ENCODE results near the gene CDK17. TPM values are rescaled to one million over a fixed set of nuclear protein-coding genes. Genes with fewer than 3 reads are reported as not detected.

CDK17 gene
- total and polyA plus RNA-seq, 2 of the 8 experiments (the other 6 are each of a cell fraction or from before 2014, with no cell fraction given) = 5.8 to 20.0 TPM

DNA sequence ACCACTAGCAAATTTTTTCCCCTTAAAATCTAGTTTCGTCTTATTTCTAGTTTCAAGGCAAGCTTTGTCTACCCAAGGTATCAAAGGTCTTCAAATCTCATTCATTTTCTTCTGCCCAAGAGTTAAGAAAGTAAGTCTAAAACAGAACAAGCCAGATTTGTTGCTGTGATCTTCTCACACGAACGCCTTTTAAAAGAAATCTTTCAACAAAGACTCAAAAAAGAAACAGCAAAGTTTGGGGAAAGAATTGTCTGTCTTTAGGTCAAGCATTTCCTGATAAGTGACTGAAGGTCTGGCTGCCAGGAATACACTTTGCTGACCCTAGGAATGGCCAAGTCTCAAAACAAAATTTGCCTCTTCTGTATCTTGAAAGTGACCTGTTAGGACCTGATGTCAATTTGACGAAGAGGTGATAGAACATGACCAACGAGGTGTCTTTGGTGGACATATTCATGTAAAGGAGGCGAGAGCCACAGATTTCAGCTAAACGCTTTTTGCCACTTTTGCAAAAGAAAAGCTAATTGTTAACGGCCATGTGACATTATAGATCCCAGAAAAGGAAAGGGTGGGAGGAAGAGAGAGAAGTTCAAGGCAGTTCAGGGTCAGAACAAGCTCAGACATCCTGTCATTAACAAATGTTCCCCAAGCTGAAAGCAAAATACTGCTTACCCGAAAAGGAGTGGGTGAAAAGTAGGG lies 1.7 kb downstream of the CDK17 start:
- POLR2A ChIA-PET (ENCODE audit: partially characterized antibody) = interaction anchor here (1.2 to 1.5 kb wide), 3 partner anchors 8 to 91 kb away, joined by 3 to 4 read pairs (median 4); no protein-coding TSS in a partner anchor
- Histone ChIP-seq H3K56ac (replicated peaks; ENCODE audit: insufficient read length, low read depth, low read length) (no peak overlapping the region), H3K14ac (ENCODE audit: insufficient read length) (peak overlapping the region; percentile 37), H3K4me1 (replicated peaks in 1 of 4; ENCODE audit: control insufficient read depth in 3 of 4, insufficient read depth in 4 of 4, low read length in 3 of 4) (peaks cover 2 to 18% (median 10%) of the 10 kb centered on the region in 4 experiments; a peak in 5 of 7 replicates), H2BK12ac (ENCODE audit: low read depth, low read length) (no peak overlapping the region), H2AK5ac (ENCODE audit: low read depth, low read length) (no peak overlapping the region), H3K9ac (replicated peaks in 1 of 4; ENCODE audit: extremely low read depth in 1 of 4, low read depth in 3 of 4, low read length in 3 of 4) (peak overlapping the region in 2 of 4 experiments; percentile 35 to 44; a peak in 5 of 7 replicates), H3K9me3 (ENCODE audit: insufficient read depth in 2 of 2, low read depth in 1 of 2, low read length in 1 of 2) (no peaks in the 10 kb centered on the region), H3K36me3 (ENCODE audit: control insufficient read depth in 2 of 4, insufficient read depth in 4 of 4, low read length in 3 of 4) (no peaks in the 10 kb centered on the region), H3K4me2 (ENCODE audit: insufficient read depth in 1 of 2, low read depth in 2 of 2, low read length in 2 of 2) (peak overlapping the region; percentile 73 to 93), H3K27me3 (replicated peaks in 1 of 4; ENCODE audit: control insufficient read depth in 3 of 4, extremely low read depth in 1 of 4, insufficient read depth in 3 of 4, low read length in 3 of 4) (no peaks in the 10 kb centered on the region), H3K23me2 (ENCODE audit: low read depth, low read length) (peaks cover 8% of the 10 kb centered on the region), H4K20me1 (replicated peaks in 1 of 2; ENCODE audit: control insufficient read depth in 1 of 2, insufficient read depth in 2 of 2, low read length in 2 of 2) (peaks cover 4 to 8% of the 10 kb centered on the region in 2 experiments), H4K5ac (ENCODE audit: insufficient read length, low read depth, low read length) (no peak overlapping the region), H3K18ac (ENCODE audit: extremely low read depth, low read length) (no peak overlapping the region; the same call in 1 of the 2 replicates), H3K4me3 (ENCODE audit: extremely low read depth in 1 of 4, insufficient read depth in 2 of 4, low read depth in 3 of 4, low read length in 4 of 4) (peak overlapping the region; percentile 71 to 83 (median 74)), H2BK20ac (ENCODE audit: low read length) (no peak overlapping the region; the same call in 1 of the 2 replicates), H2BK15ac (ENCODE audit: low read length) (no peak overlapping the region), H3K4ac (replicated peaks; ENCODE audit: insufficient read length, low read depth, low read length) (no peak overlapping the region), H2BK5ac (ENCODE audit: low read depth, low read length) (no peak overlapping the region; the same call in 1 of the 2 replicates), H3K79me1 (ENCODE audit: low read depth, low read length) (no peaks in the 10 kb centered on the region), H4K91ac (replicated peaks; ENCODE audit: insufficient read length, low read length) (no peak overlapping the region), H2BK120ac (replicated peaks; ENCODE audit: low read depth, low read length) (no peak overlapping the region), H2AFZ (ENCODE audit: low read length) (no peak overlapping the region), H3K79me2 (ENCODE audit: control insufficient read depth in 1 of 2, insufficient read depth in 2 of 2, low read length in 2 of 2) (peaks cover 0 to 52% of the 10 kb centered on the region in 2 experiments; a peak in 2 of 4 replicates), H4K8ac (ENCODE audit: extremely low read depth, insufficient read depth, low read length) (no peak overlapping the region), H3K23ac (ENCODE audit: insufficient read length) (no peak overlapping the region), H3K27ac (ENCODE audit: low read depth, low read length) (no peak overlapping the region)
- CTCF ChIA-PET (ENCODE audit: partially characterized antibody) = interaction anchor here (0.5 to 2.0 kb wide), 7 partner anchors 9 to 141 kb away, joined by 3 to 7 read pairs (median 4); no protein-coding TSS in a partner anchor
- no peak for DNase-seq (ENCODE audit: low read depth in 1 of 2, low spot score in 2 of 2)
- no peak for FAIRE-seq
- TF ChIP-seq MAFK (IDR thresholded peaks at IDR 0.05; ENCODE audit: low read depth, low read length) = no peak
- no peak for TF ChIP-seq TCF12 (IDR thresholded peaks at IDR 0.05; ENCODE audit: low read depth, low read length)
- no peak for TF ChIP-seq POLR2AphosphoS5 (IDR thresholded peaks at IDR 0.05; ENCODE audit: low read depth, low read length)
- TF ChIP-seq SP1 (IDR thresholded peaks at IDR 0.05; ENCODE audit: low read depth, low read length) = no peak
- TF ChIP-seq NANOG (IDR thresholded peaks at IDR 0.05; ENCODE audit: insufficient read depth, low read depth, low read length, poor library complexity, severe bottlenecking) = no peak
- TF ChIP-seq ZNF274 (IDR thresholded peaks at IDR 0.05; ENCODE audit: borderline replicate concordance, extremely low read depth, low read length) = no peak
- no peak for TF ChIP-seq EZH2 (IDR thresholded peaks at IDR 0.05; ENCODE audit: low read depth, low read length, severe bottlenecking)
- WGBS, 2 experiments (ENCODE audit: extremely low coverage in 1 of 2, insufficient coverage in 1 of 2, insufficient read length in 1 of 2, insufficient replicate concordance in 2 of 2, low coverage in 1 of 2, low lambda C conversion rate in 2 of 2, missing lambda C conversion rate in 1 of 2) = 20% methylated on average over 9 of the region's 9 CpGs; no CpG with 5 or more reads in 1 of the 2 experiments
